IPS-11a (cell line): ENCODE data around the gene APOF.
"Not testable (repeated sequence)": the region's sequence is repeated elsewhere in the genome, so short reads cannot be mapped to it uniquely, and the experiment has no call there.

Source experiments
- H3K4me3 ChIP-seq: one replicate; pipeline ENCODE4 v1.5.1; 2013; ENCODE audit warnings: low read depth, low read length, control low read depth

The APOF gene

GRCh38 chr12:56333679-56334489 lies 28.8 kb downstream of the APOF start, which contains the start of gene PAN2:
TSS of gene PAN2 (minus strand) at chr12:56334000. CDS start at chr12:56333094, 906 bp downstream.
- peak within 1 kb of the TSS; percentile 79 for H3K4me3 ChIP-seq

- peak overlapping the region; percentile 79 for H3K4me3 ChIP-seq
These were observed 29.4 kb downstream of the APOF start for GRCh38 chr12:56333197-56333678.

GRCh38 chr12:56332512-56333196 lies 30.0 kb downstream of the APOF start:
- no peak overlapping the region for H3K4me3 ChIP-seq

GRCh38 chr12:56330936-56331490 lies 31.6 kb downstream of the APOF start:
- H3K4me3 ChIP-seq, result no peak overlapping the region

- no peak overlapping the region for H3K4me3 ChIP-seq
These were observed 36.1 kb downstream of the APOF start for GRCh38 chr12:56326533-56326932.

GRCh38 chr12:56326126-56326525 lies 36.5 kb downstream of the APOF start:
- H3K4me3 ChIP-seq, result no peak overlapping the region

- no peak overlapping the region for H3K4me3 ChIP-seq
These were observed 38.5 kb downstream of the APOF start for GRCh38 chr12:56324206-56324605.

- not testable (repeated sequence) for H3K4me3 ChIP-seq
These were observed 41.0 kb downstream of the APOF start for GRCh38 chr12:56321610-56322009.

GRCh38 chr12:56321027-56321426 lies 41.6 kb downstream of the APOF start:
- H3K4me3 ChIP-seq, result no peak overlapping the region

- no peak overlapping the region for H3K4me3 ChIP-seq
These were observed 45.0 kb downstream of the APOF start for GRCh38 chr12:56317675-56318074.

- peak within 1 kb of the TSS; percentile 100 for H3K4me3 ChIP-seq
These were observed 46.8 kb downstream of the APOF start, which contains the start of gene CNPY2 for GRCh38 chr12:56315622-56316473. TSS of gene CNPY2 (minus strand) at chr12:56315988. CDS start at chr12:56315217, 771 bp downstream.

- H3K4me3 ChIP-seq, result peak overlapping the region; percentile 100
These were observed 47.4 kb downstream of the APOF start for GRCh38 chr12:56315249-56315621.

GRCh38 chr12:56311003-56311402 lies 51.7 kb downstream of the APOF start:
- H3K4me3 ChIP-seq, result no peak overlapping the region
